ENCODE results near the gene ABCG4.

DNA sequence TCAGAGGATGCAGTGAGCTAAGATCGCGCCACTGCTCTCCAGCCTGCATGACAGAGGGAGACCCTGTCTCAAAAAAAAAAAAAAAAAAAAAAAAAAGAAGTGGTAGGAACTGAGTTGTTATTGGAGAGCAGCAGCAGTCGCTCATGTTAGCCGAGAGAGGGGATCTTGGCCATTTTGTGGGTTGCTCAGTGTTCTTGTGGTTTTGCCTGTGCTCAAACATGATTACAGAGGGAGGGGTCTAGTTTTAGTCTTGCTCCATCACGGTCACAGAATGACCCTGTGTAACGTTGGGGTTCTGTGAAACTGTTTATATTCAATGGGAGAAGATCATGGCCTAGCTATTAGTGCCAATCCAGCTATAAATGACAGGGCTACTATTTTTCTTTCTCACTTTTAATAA, 49.1 kb upstream of the ABCG4 start:
- TF ChIP-seq EGR1 (IDR thresholded peaks at IDR 0.05; ENCODE audit: low read depth in 2 of 2) (no peak), TAF1 (conservative IDR thresholded peaks at IDR 0.05) (no peak), YY1 (IDR thresholded peaks at IDR 0.05) (no peak), RAD21 (IDR thresholded peaks at IDR 0.05) (no peak), GABPA (IDR thresholded peaks at IDR 0.05 in 1 of 2, conservative IDR thresholded peaks at IDR 0.05 in 1 of 2) (no peak)
- TF ChIP-seq, protein P1, sequence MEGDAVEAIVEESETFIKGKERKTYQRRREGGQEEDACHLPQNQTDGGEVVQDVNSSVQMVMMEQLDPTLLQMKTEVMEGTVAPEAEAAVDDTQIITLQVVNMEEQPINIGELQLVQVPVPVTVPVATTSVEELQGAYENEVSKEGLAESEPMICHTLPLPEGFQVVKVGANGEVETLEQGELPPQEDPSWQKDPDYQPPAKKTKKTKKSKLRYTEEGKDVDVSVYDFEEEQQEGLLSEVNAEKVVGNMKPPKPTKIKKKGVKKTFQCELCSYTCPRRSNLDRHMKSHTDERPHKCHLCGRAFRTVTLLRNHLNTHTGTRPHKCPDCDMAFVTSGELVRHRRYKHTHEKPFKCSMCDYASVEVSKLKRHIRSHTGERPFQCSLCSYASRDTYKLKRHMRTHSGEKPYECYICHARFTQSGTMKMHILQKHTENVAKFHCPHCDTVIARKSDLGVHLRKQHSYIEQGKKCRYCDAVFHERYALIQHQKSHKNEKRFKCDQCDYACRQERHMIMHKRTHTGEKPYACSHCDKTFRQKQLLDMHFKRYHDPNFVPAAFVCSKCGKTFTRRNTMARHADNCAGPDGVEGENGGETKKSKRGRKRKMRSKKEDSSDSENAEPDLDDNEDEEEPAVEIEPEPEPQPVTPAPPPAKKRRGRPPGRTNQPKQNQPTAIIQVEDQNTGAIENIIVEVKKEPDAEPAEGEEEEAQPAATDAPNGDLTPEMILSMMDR (IDR thresholded peaks at IDR 0.05; ENCODE audit: low read depth, low read length, missing input control): no peak
- TF ChIP-seq, protein P2, sequence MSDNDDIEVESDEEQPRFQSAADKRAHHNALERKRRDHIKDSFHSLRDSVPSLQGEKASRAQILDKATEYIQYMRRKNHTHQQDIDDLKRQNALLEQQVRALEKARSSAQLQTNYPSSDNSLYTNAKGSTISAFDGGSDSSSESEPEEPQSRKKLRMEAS (IDR thresholded peaks at IDR 0.05): no peak
- TF ChIP-seq, protein P3, sequence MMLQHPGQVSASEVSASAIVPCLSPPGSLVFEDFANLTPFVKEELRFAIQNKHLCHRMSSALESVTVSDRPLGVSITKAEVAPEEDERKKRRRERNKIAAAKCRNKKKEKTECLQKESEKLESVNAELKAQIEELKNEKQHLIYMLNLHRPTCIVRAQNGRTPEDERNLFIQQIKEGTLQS (IDR thresholded peaks at IDR 0.05): no peak
- TF ChIP-seq, protein P4, sequence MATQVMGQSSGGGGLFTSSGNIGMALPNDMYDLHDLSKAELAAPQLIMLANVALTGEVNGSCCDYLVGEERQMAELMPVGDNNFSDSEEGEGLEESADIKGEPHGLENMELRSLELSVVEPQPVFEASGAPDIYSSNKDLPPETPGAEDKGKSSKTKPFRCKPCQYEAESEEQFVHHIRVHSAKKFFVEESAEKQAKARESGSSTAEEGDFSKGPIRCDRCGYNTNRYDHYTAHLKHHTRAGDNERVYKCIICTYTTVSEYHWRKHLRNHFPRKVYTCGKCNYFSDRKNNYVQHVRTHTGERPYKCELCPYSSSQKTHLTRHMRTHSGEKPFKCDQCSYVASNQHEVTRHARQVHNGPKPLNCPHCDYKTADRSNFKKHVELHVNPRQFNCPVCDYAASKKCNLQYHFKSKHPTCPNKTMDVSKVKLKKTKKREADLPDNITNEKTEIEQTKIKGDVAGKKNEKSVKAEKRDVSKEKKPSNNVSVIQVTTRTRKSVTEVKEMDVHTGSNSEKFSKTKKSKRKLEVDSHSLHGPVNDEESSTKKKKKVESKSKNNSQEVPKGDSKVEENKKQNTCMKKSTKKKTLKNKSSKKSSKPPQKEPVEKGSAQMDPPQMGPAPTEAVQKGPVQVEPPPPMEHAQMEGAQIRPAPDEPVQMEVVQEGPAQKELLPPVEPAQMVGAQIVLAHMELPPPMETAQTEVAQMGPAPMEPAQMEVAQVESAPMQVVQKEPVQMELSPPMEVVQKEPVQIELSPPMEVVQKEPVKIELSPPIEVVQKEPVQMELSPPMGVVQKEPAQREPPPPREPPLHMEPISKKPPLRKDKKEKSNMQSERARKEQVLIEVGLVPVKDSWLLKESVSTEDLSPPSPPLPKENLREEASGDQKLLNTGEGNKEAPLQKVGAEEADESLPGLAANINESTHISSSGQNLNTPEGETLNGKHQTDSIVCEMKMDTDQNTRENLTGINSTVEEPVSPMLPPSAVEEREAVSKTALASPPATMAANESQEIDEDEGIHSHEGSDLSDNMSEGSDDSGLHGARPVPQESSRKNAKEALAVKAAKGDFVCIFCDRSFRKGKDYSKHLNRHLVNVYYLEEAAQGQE (IDR thresholded peaks at IDR 0.05): no peak
